HCT116 (cell line): ENCODE data around the gene LHX5. TPM values are rescaled to one million over a fixed set of nuclear protein-coding genes. Genes with fewer than 3 reads are reported as not detected.

ENCODE experiments used
- ATAC-seq: fragments of 200-7000 bp; cut with Tn5 transposase; 2 replicates; pipeline ENCODE4 v1.9.1; 2020; ENCODE audit warnings: mild to moderate bottlenecking, moderate library complexity
- BruUV-seq: library from RNA; stranded (reverse); fragments of 400-500 nt; replicated peaks from 2 replicates; lab custom pipeline; 2021; lab: Mats Ljungman, UMichigan
- CTCF ChIA-PET: fragments of 300-600 bp; sonication (Branson Sonifier 250); formaldehyde crosslinking; loops from one replicate; lab custom pipeline; 2021; ENCODE audit warnings: antibody characterized with exemption; lab: Charles Lee
- POLR2A ChIA-PET: fragments of 300-600, 350-600 bp; sonication (Branson Sonifier 250); formaldehyde crosslinking; loops from one replicate; lab custom pipeline; 2021; ENCODE audit warnings: antibody characterized with exemption; lab: Charles Lee
- RAD21 ChIA-PET, 2 experiments: fragments of 300-600 bp; sonication (Branson Sonifier 250); formaldehyde crosslinking; loops; one replicate each; lab custom pipeline; 2023; ENCODE audit warnings: low total read pairs in 2 of 2; ENCODE audit not compliant: uncharacterized antibody in 2 of 2, unreplicated experiment in 2 of 2, low non-redundant PET in 1 of 2; lab: Charles Lee
- DNase-seq: peaks from one replicate; pipeline ENCODE4 v3.0.0-alpha.2; 2010; ENCODE audit warnings: low read depth, low spot score
- H2AFZ ChIP-seq: fragments of 200-600 bp; shearing (Covaris generic), sonication (generic); 2 replicates; pipeline ENCODE4 v1.6.1; 2017; ENCODE audit warnings: low read depth, mixed run types, mixed read lengths, antibody characterized with exemption, low read length; ENCODE audit not compliant: poor library complexity, severe bottlenecking
- H3K27ac ChIP-seq: 2 replicates; pipeline ENCODE4 v1.5.1; 2012; ENCODE audit warnings: low read depth, low read length
- H3K27me3 ChIP-seq: fragments of 200-600 bp; sonication (generic); 2 replicates; pipeline ENCODE4 v1.6.1; 2016; ENCODE audit warnings: mixed run types, low read length, mixed read lengths; ENCODE audit not compliant: insufficient read depth
- H3K36me3 ChIP-seq, 2 experiments: fragments of 200-500 bp in 1 of 2; fragments of 200-600 bp in 1 of 2; sonication (Bioruptor generic) in 1 of 2; sonication (generic) in 1 of 2; 2 replicates each; pipeline versions ENCODE4 v1.5.1 to v1.6.1; 2014 to 2016; ENCODE audit warnings: low read length in 2 of 2, inconsistent platforms in 1 of 2, mixed read lengths in 1 of 2, mixed run types in 1 of 2; ENCODE audit not compliant: insufficient read depth in 2 of 2, control insufficient read depth in 1 of 2
- H3K4me1 ChIP-seq, 2 experiments: fragments of 200-600 bp in 1 of 2; sonication (generic) in 1 of 2; 2 replicates each; pipeline versions ENCODE4 v1.5.1 to v1.6.1; 2012 to 2017; ENCODE audit warnings: low read length in 2 of 2, inconsistent platforms in 1 of 2, mild to moderate bottlenecking in 1 of 2, mixed read lengths in 1 of 2, mixed run types in 1 of 2, moderate library complexity in 1 of 2; ENCODE audit not compliant: insufficient read depth in 2 of 2, control insufficient read depth in 1 of 2
- H3K4me2 ChIP-seq: fragments of 200-600 bp; sonication (generic); 2 replicates; pipeline ENCODE4 v1.6.1; 2017; ENCODE audit warnings: mixed run types, low read length, mixed read lengths
- H3K4me3 ChIP-seq, 2 experiments: fragments of 200-600 bp in 1 of 2; sonication (generic) in 1 of 2; replicated peaks in 1 of 2; 2 replicates each; pipeline ENCODE4 v1.5.1; 2011 to 2016; ENCODE audit warnings: low read length in 2 of 2, control low read depth in 1 of 2, low read depth in 1 of 2, mild to moderate bottlenecking in 1 of 2, mixed read lengths in 1 of 2, mixed run types in 1 of 2
- H3K79me2 ChIP-seq: fragments of 200-600 bp; sonication (generic); 2 replicates; pipeline ENCODE4 v1.6.1; 2017; ENCODE audit warnings: mild to moderate bottlenecking, mixed run types, low read length, moderate library complexity, mixed read lengths; ENCODE audit not compliant: insufficient read depth
- H3K9ac ChIP-seq: fragments of 200-600 bp; sonication (generic); 2 replicates; pipeline ENCODE4 v1.6.1; 2016; ENCODE audit warnings: low read length, mixed read lengths
- H3K9me2 ChIP-seq: fragments of 200-600 bp; sonication (generic), shearing (Covaris generic); 2 replicates; pipeline ENCODE4 v1.6.1; 2017; ENCODE audit warnings: mixed run types, mild to moderate bottlenecking, moderate library complexity; ENCODE audit not compliant: insufficient read depth
- H3K9me3 ChIP-seq, 2 experiments: fragments of 200-500 bp in 1 of 2; fragments of 200-600 bp in 1 of 2; sonication (Bioruptor generic) in 1 of 2; sonication (generic) in 1 of 2; 2 replicates each; pipeline ENCODE4 v1.6.1; 2014 to 2017; ENCODE audit warnings: low read length in 2 of 2, mixed read lengths in 2 of 2, inconsistent platforms in 1 of 2, low read depth in 1 of 2, mild to moderate bottlenecking in 1 of 2, mixed run types in 1 of 2, moderate library complexity in 1 of 2; ENCODE audit not compliant: control insufficient read depth in 1 of 2, insufficient read depth in 1 of 2
- H4K20me1 ChIP-seq: fragments of 200-600 bp; sonication (generic), shearing (Covaris generic); 2 replicates; pipeline ENCODE4 v1.6.1; 2017; ENCODE audit warnings: mixed run types, mild to moderate bottlenecking, moderate library complexity; ENCODE audit not compliant: insufficient read depth
- ATF3 ChIP-seq: IDR thresholded peaks from 2 replicates; pipeline ENCODE4 v1.6.1; 2012
- CEBPB ChIP-seq: IDR thresholded peaks from 2 replicates; pipeline ENCODE4 v1.6.1; 2012; ENCODE audit warnings: low read depth
- EGR1 ChIP-seq: IDR thresholded peaks from 2 replicates; pipeline ENCODE4 v1.6.1; 2012; ENCODE audit warnings: low read depth
- ELF1 ChIP-seq: IDR thresholded peaks from 2 replicates; pipeline ENCODE4 v1.6.1; 2012; ENCODE audit warnings: low read depth, borderline replicate concordance
- EZH2 ChIP-seq: fragments of 200-600 bp; sonication (generic); IDR thresholded peaks from 2 replicates; pipeline ENCODE4 v1.6.1; 2017; ENCODE audit warnings: antibody characterized with exemption, mixed run types
- EZH2phosphoT487 ChIP-seq: fragments of 200-600 bp; IDR thresholded peaks from 2 replicates; pipeline ENCODE4 v1.6.1; 2018; ENCODE audit warnings: antibody characterized with exemption, borderline replicate concordance
- JUND ChIP-seq: IDR thresholded peaks from 2 replicates; pipeline ENCODE4 v1.6.1; 2012
- POLR2A ChIP-seq: IDR thresholded peaks from 2 replicates; pipeline ENCODE4 v1.7.0; 2011; ENCODE audit warnings: borderline replicate concordance; ENCODE audit not compliant: insufficient read depth, insufficient read length; ENCODE audit errors: extremely low read depth
- POLR2AphosphoS5 ChIP-seq: IDR thresholded peaks from 2 replicates; pipeline ENCODE4 v1.6.1; 2011; ENCODE audit warnings: mild to moderate bottlenecking, low read depth, low read length, moderate library complexity
- RAD21 ChIP-seq: IDR thresholded peaks from 2 replicates; pipeline ENCODE4 v1.6.1; 2012; ENCODE audit warnings: low read depth, mild to moderate bottlenecking
- SIN3A ChIP-seq: IDR thresholded peaks from 2 replicates; pipeline ENCODE4 v1.6.1; 2012; ENCODE audit warnings: low read depth
- SP1 ChIP-seq: IDR thresholded peaks from 2 replicates; pipeline ENCODE4 v1.6.1; 2012; ENCODE audit warnings: low read depth
- TCF7L2 ChIP-seq: IDR thresholded peaks from 2 replicates; pipeline ENCODE4 v1.7.0; 2011; ENCODE audit warnings: borderline replicate concordance, inconsistent platforms; ENCODE audit not compliant: insufficient read depth, insufficient read length; ENCODE audit errors: extremely low read depth
- YY1 ChIP-seq: IDR thresholded peaks from 2 replicates; pipeline ENCODE4 v1.6.1; 2011; ENCODE audit warnings: low read length, low read depth, moderate library complexity, mild to moderate bottlenecking; ENCODE audit not compliant: insufficient replicate concordance; ENCODE audit errors: extremely low read depth
- ZFX ChIP-seq: fragments of 450-650 bp; IDR thresholded peaks from 2 replicates; pipeline ENCODE4 v1.6.1; 2017
- ZNF274 ChIP-seq: fragments of 200-500 bp; sonication (Bioruptor generic); IDR thresholded peaks from 2 replicates; pipeline ENCODE4 v1.6.1; 2014; ENCODE audit warnings: mild to moderate bottlenecking, low read depth, low read length, inconsistent platforms
- intact Hi-C: fragments of 100-400 bp; cut with micrococcal nuclease; formaldehyde crosslinking; loops from 2 replicates; pipeline ENCODE4 v1.10.0; 2022
- total RNA-seq: library from RNA; stranded (reverse); gene quantifications from one replicate; pipeline ENCODE4 v1.2.1, GENCODE V29; 2021; ENCODE audit not compliant: unreplicated experiment
- TF ChIP-seq, protein P1 (sequence below): IDR thresholded peaks from 2 replicates; pipeline ENCODE4 v1.6.1; 2012; ENCODE audit warnings: low read depth

LHX5 gene
- total RNA-seq, 1 experiment from 2014 or later = 2.4 TPM

DNA sequence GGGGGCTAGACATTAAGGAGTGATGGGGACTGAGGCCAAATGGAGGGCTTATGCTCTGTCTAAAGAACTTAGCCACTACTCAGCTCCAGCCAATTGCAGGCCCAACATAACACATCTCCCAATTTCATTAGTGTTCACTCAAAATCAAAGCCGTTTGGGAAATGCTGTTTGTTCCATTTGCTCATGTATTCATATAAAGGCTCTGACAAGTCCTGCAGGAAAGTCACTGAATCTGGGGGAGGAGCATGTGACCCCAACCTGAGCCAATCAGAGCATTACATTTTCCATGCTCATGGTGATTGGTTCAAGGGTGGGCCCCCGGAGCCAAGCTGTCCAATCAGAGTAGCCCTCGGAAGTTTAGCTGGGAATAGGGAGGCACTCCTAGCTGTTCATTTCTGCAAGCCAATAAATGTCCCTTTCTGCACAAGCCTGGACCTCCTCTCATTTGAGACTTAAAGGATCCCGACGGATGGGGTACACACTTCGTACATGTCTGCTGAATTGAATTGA is 28.6 kb downstream of the LHX5 start:
- no TSS peak for BruUV-seq
- H2AFZ ChIP-seq = no peak overlapping the region
- TF ChIP-seq SIN3A (no peak), POLR2AphosphoS5 (no peak), EGR1 (no peak)
- intact Hi-C loops = no loop called here
- DNase-seq (no peak), ATAC-seq (no peak)
- ChIA-PET POLR2A (no interaction called here), CTCF (interaction anchor here (1.3 kb wide), 1 partner anchor 19 kb away, joined by 5 read pairs; no protein-coding TSS in a partner anchor), RAD21 (interaction anchor here in 1 of 2 experiments (0.6 kb wide), 1 partner anchor 164 kb away, joined by 3 read pairs; no protein-coding TSS in a partner anchor)
- no peak overlapping the region for H3K4me2 ChIP-seq
- H3K27ac ChIP-seq = no peak overlapping the region
- H3K36me3 ChIP-seq = no peaks in the 10 kb centered on the region
- no peaks in the 10 kb centered on the region for H3K79me2 ChIP-seq
- H3K27me3 ChIP-seq = no peaks in the 10 kb centered on the region
- no peak overlapping the region for H3K4me3 ChIP-seq
- H4K20me1 ChIP-seq = no peaks in the 10 kb centered on the region
- H3K9ac ChIP-seq = no peak overlapping the region
- H3K9me2 ChIP-seq = no peaks in the 10 kb centered on the region
- H3K4me1 ChIP-seq = no peaks in the 10 kb centered on the region
- H3K9me3 ChIP-seq = no peaks in the 10 kb centered on the region

DNA sequence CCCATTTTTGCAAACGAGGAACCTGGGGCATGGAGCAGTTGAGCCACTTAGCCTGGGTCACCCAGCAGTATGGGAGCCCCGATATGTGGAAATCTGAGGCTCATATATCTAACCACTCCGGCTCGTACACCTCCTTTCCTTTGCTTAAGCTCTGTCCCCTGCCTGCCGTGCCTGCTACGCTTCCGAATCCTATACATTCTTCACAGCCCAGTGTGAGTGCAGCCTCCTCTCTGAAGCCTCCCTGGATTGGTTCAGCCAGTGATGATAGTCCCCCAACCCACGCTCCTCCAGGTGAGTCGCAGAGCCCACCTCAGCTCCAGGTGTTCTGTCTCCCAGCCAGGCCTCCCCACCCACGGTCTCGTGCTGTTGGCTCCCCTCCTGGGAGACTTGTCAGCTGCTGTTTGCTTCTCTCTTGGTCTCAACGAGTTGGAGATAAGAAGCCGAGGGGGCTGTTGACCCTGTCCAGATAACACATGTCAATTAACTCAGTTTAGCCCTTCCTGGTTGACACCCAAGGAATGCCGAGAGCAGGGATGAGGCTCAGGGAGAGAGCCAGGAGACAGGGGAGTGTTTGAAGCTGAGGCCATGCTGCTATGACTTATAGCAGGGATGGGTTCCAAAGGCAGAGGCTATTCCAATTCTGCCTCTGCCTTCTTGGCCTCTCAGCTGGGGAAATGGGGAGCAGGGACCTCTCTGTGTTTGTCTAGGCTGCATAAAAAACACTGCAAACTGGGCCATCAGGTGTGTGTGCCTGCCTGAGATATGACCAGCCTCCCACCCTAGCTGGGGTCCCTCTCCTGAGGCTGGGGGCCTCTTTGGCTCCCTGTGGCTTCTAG is 30.5 kb downstream of the LHX5 start:
- CTCF ChIA-PET = interaction anchor here (1.4 to 1.6 kb wide), 2 partner anchors 16 to 21 kb away, joined by 3 to 5 read pairs; no protein-coding TSS in a partner anchor
- Histone ChIP-seq H4K20me1 (no peaks in the 10 kb centered on the region), H3K9me3 (no peaks in the 10 kb centered on the region), H3K79me2 (no peaks in the 10 kb centered on the region), H3K27ac (no peak overlapping the region)
- no TSS peak for BruUV-seq
- TF ChIP-seq POLR2A (no peak), TCF7L2 (no peak), SP1 (no peak), ATF3 (no peak), JUND (no peak), ZNF274 (no peak), POLR2AphosphoS5 (no peak), ZFX (no peak), EZH2 (no peak), CEBPB (no peak), YY1 (no peak), EZH2phosphoT487 (no peak), ELF1 (no peak), RAD21 (no peak), SIN3A (no peak)
- TF ChIP-seq, protein P1, sequence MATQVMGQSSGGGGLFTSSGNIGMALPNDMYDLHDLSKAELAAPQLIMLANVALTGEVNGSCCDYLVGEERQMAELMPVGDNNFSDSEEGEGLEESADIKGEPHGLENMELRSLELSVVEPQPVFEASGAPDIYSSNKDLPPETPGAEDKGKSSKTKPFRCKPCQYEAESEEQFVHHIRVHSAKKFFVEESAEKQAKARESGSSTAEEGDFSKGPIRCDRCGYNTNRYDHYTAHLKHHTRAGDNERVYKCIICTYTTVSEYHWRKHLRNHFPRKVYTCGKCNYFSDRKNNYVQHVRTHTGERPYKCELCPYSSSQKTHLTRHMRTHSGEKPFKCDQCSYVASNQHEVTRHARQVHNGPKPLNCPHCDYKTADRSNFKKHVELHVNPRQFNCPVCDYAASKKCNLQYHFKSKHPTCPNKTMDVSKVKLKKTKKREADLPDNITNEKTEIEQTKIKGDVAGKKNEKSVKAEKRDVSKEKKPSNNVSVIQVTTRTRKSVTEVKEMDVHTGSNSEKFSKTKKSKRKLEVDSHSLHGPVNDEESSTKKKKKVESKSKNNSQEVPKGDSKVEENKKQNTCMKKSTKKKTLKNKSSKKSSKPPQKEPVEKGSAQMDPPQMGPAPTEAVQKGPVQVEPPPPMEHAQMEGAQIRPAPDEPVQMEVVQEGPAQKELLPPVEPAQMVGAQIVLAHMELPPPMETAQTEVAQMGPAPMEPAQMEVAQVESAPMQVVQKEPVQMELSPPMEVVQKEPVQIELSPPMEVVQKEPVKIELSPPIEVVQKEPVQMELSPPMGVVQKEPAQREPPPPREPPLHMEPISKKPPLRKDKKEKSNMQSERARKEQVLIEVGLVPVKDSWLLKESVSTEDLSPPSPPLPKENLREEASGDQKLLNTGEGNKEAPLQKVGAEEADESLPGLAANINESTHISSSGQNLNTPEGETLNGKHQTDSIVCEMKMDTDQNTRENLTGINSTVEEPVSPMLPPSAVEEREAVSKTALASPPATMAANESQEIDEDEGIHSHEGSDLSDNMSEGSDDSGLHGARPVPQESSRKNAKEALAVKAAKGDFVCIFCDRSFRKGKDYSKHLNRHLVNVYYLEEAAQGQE = no peak
- TF ChIP-seq, all 23 proteins: peak for 0
- Histone ChIP-seq H3K4me1 (no peaks in the 10 kb centered on the region), H3K4me2 (no peak overlapping the region), H3K9me2 (no peaks in the 10 kb centered on the region), H3K36me3 (no peaks in the 10 kb centered on the region), H3K4me3 (no peak overlapping the region), H3K27me3 (no peaks in the 10 kb centered on the region), H2AFZ (no peak overlapping the region), H3K9ac (no peak overlapping the region)
- POLR2A ChIA-PET = no interaction called here
- intact Hi-C loops = no loop called here
- RAD21 ChIA-PET = no interaction called here
- DNase-seq (no peak), ATAC-seq (no peak)
